Measurements from ENCODE around the gene TFCP2.
A peak's percentile ranks its signal among the peaks of the same experiment; 100 is the strongest.
"Not testable (repeated sequence)": the region's sequence is repeated elsewhere in the genome, so short reads cannot be mapped to it uniquely, and the experiment has no call there.

Gene TFCP2

GRCh38 chr12:51172515-51173431 lies at the start of gene TFCP2:
TSS of gene TFCP2 (minus strand) at chr12:51173135. CDS start at chr12:51172422, 713 bp downstream.
- DNase-seq (ENCODE audit: low read depth) = peak; percentile 88

- DNase-seq (ENCODE audit: low read depth) = no peak
These were observed 49.5 kb upstream of the TFCP2 start for GRCh38 chr12:51222461-51222860.

GRCh38 chr12:51219857-51220256 lies 46.9 kb upstream of the TFCP2 start:
- not testable (repeated sequence) for DNase-seq (ENCODE audit: low read depth)

- DNase-seq (ENCODE audit: low read depth) = no peak
These were observed 46.4 kb upstream of the TFCP2 start for GRCh38 chr12:51219322-51219721.

GRCh38 chr12:51218607-51219161 lies 45.7 kb upstream of the TFCP2 start:
- DNase-seq (ENCODE audit: low read depth) = no peak

- peak; percentile 17 for DNase-seq (ENCODE audit: low read depth)
These were observed 45.2 kb upstream of the TFCP2 start, which contains the start of gene POU6F1 for GRCh38 chr12:51217968-51218606. TSS of gene POU6F1 (minus strand) at chr12:51218062. CDS start at chr12:51206836, 11,226 bp downstream.

- peak; percentile 13 for DNase-seq (ENCODE audit: low read depth)
These were observed 44.4 kb upstream of the TFCP2 start for GRCh38 chr12:51217133-51217967.

- no peak for DNase-seq (ENCODE audit: low read depth)
These were observed 43.7 kb upstream of the TFCP2 start for GRCh38 chr12:51216642-51217041.

GRCh38 chr12:51214895-51215294 lies 42.0 kb upstream of the TFCP2 start:
- no peak for DNase-seq (ENCODE audit: low read depth)

GRCh38 chr12:51210690-51211395 lies 37.9 kb upstream of the TFCP2 start:
- DNase-seq (ENCODE audit: low read depth) = no peak

- no peak for DNase-seq (ENCODE audit: low read depth)
These were observed 36.3 kb upstream of the TFCP2 start for GRCh38 chr12:51209259-51209658.

- DNase-seq (ENCODE audit: low read depth) = no peak
These were observed 35.2 kb upstream of the TFCP2 start for GRCh38 chr12:51208016-51208660.

GRCh38 chr12:51205350-51205749 lies 32.4 kb upstream of the TFCP2 start:
- DNase-seq (ENCODE audit: low read depth) = no peak

GRCh38 chr12:51202718-51203117 lies 29.8 kb upstream of the TFCP2 start:
- no peak for DNase-seq (ENCODE audit: low read depth)

- DNase-seq (ENCODE audit: low read depth) = no peak
These were observed 27.9 kb upstream of the TFCP2 start for GRCh38 chr12:51200806-51201205.

- no peak for DNase-seq (ENCODE audit: low read depth)
These were observed 27.2 kb upstream of the TFCP2 start for GRCh38 chr12:51200156-51200555.

GRCh38 chr12:51199366-51199945 lies 26.5 kb upstream of the TFCP2 start:
- DNase-seq (ENCODE audit: low read depth) = no peak

GRCh38 chr12:51198568-51199365 lies 25.8 kb upstream of the TFCP2 start:
- no peak for DNase-seq (ENCODE audit: low read depth)

- DNase-seq (ENCODE audit: low read depth) = no peak
These were observed 25.0 kb upstream of the TFCP2 start for GRCh38 chr12:51197736-51198567.

Measured in stimulated activated CD8-positive, alpha-beta memory T cell treated with anti-CD3 and anti-CD28 coated beads, Interleukin-4, amount 100 ng/mL, for 24 hours (primary cell).